K562 treated with DMSO at 1 percent for 24 hours (cell line): ENCODE results near the gene SULT1A1. TPM values are rescaled to one million over a fixed set of nuclear protein-coding genes. Genes with fewer than 3 reads are reported as not detected.

Source experiments
- total RNA-seq: library from RNA; unstranded; fragments of 300-600 nt; gene quantifications from 2 replicates; pipeline ENCODE4 v1.2.3, GENCODE V29; 2022; ENCODE audit warnings: low read depth; ENCODE audit not compliant: insufficient read depth

The SULT1A1 gene
- 72.4 and 86.3 TPM in 2 replicates for total RNA-seq

DNA sequence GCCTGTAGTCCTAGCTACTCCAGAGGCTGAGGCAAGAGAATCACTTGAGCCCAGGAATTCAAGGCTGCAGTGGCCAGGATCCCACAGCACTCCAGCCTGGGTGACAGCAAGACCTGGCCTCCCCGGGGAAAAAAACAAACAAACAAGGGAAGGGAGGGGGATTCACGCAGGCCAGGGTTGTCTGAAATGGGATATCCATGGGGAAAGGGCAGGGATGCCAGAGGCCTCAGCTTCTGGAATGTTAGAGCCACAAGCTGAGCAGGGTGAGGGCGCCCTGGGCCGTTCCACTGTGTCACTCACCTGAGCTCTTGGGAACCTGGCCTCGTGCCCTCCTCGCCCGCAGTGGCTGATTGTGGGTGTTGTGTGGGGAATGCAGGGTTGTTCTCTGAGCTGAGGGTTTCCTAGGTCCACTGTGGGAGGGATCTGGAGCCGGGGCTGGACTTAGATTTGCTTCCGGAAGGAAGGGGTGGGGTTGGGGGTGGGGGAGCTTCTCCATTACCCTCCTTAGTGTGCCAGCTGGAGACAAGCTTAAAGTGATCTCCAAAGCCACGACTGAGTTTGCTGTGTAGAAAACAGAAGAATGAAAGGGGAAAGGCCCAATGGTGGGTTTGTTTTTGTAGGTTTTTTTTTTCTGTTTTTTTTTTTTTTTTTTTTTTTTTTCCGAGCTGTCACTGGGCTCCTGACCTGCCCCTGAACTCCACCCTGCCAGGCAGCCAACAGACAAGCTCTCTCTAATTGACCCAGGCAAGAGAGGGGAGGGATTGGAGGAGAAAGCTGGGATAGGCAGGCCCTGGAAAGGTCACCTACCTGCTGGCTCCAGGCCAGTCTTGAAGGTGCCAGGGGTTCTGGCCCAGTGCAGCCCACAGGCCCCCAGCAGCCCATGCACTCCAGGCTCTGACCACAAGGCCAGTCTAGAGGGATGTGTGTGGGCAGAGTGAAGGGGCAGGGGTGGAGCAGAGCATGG lies at the start of gene SULT1A1:
TSS of gene SULT1A1 (minus strand) at position 414 of the 964 bp plus-strand sequence. CDS start 1,189 bp downstream, outside the sequence.

DNA sequence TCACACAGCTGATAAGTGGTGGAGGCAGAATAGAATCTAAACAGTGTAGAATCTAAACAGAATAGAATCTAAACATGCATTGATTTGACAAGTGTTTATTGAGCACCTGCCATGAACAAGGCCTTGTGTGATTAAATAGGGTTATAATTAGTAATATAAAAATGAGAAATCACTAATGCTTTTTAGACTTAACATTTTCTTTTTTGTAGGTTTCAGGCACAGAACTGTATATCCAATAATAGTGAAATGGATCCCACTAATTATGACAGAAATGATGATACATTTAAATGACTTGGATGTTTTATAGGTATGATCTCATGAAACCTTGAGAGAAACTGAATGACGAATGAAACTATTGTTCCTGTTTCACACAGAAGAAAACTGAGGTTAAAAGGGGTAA lies 27.9 kb upstream of the SULT1A1 start, which contains the start of gene NPIPB8:
TSS of gene NPIPB8 (plus strand) at position 301 of the 400 bp plus-strand sequence. CDS start 296 bp downstream, outside the sequence.

GRCh38 chr16:28596840-28597691 lies 12.8 kb downstream of the SULT1A1 start, which contains the start of gene SULT1A2:
Gene SULT1A2, minus strand, starts transcription at chr16:28597050. Its CDS starts 1,120 bp downstream, at chr16:28595930.

Other genes starting within 250 kb of the SULT1A1 start
- gene NPIPB6, start 246.5 kb downstream of the SULT1A1 start, total RNA-seq: not detected in 2 replicates
- gene EIF3CL, start 206.2 kb downstream of the SULT1A1 start, total RNA-seq: 157 and 160 TPM in 2 replicates
- gene NPIPB7, start 137.7 kb downstream of the SULT1A1 start, total RNA-seq: not detected in 2 replicates
- gene CLN3, start 118.0 kb downstream of the SULT1A1 start, total RNA-seq: 35.5 and 35.7 TPM in 2 replicates
- 4.1 and 4.6 TPM in 2 replicates for gene APOBR, start 115.4 kb downstream of the SULT1A1 start, total RNA-seq
- not detected in 2 replicates for gene IL27, start 103.2 kb downstream of the SULT1A1 start, total RNA-seq
- 105 and 107 TPM in 2 replicates for gene NUPR1, start 71.1 kb downstream of the SULT1A1 start, total RNA-seq
- gene SGF29, start 56.1 kb downstream of the SULT1A1 start, total RNA-seq: 32.3 and 36.2 TPM in 2 replicates
- gene SULT1A2, start 13.0 kb downstream of the SULT1A1 start, total RNA-seq: 6.9 and 9.0 TPM in 2 replicates
- not detected in 2 replicates for gene NPIPB8, start 28.0 kb upstream of the SULT1A1 start, total RNA-seq
- gene EIF3C, start 101.4 kb upstream of the SULT1A1 start, total RNA-seq: 271 and 279 TPM in 2 replicates
- gene NPIPB9, start 141.7 kb upstream of the SULT1A1 start, total RNA-seq: 0.22 TPM in 1 of 2 replicates, not detected in the other
- gene ATXN2L, start 213.0 kb upstream of the SULT1A1 start, total RNA-seq: 275 and 280 TPM in 2 replicates
- gene TUFM, start 236.3 kb upstream of the SULT1A1 start, total RNA-seq: 261 and 292 TPM in 2 replicates